Astrocyte of the spinal cord (primary cell): Measurements from ENCODE around the gene REV3L.
"Not testable (repeated sequence)": the region's sequence is repeated elsewhere in the genome, so short reads cannot be mapped to it uniquely, and the experiment has no call there.

Experiments
- DNase-seq: peaks from one replicate; pipeline ENCODE4 v3.0.0; 2011; ENCODE audit warnings: low read depth, low spot score
- H3K4me3 ChIP-seq: 2 replicates; pipeline ENCODE4 v1.5.1; 2011; ENCODE audit warnings: low read depth, mild to moderate bottlenecking, low read length, moderate library complexity
- CTCF ChIP-seq: IDR thresholded peaks from 2 replicates; pipeline ENCODE4 v1.5.1; 2012; ENCODE audit warnings: low read depth, mild to moderate bottlenecking, low read length, inconsistent platforms
- in situ Hi-C: cut with HindIII; loops from 2 replicates; pipeline ENCODE4 v1.10.0; 2017; ENCODE audit warnings: low sequenced_read_pairs

REV3L gene

GRCh38 chr6:111307275-111307858 lies 175.7 kb downstream of the REV3L start:
- in situ Hi-C loops: no loop called here

GRCh38 chr6:111306104-111306888 lies 176.7 kb downstream of the REV3L start:
- no peak for TF ChIP-seq CTCF
- no peak for DNase-seq
- H3K4me3 ChIP-seq: no peak overlapping the region
- in situ Hi-C loops: no loop called here

More at GRCh38 chr6:111307275-111307858, 175.7 kb downstream of the REV3L start:
- H3K4me3 ChIP-seq: no peak overlapping the region
- DNase-seq: no peak
- no peak for TF ChIP-seq CTCF

GRCh38 chr6:111301946-111302345 lies 181.1 kb downstream of the REV3L start:
- in situ Hi-C loops: no loop called here
- no peak overlapping the region for H3K4me3 ChIP-seq
- no peak for DNase-seq
- no peak for TF ChIP-seq CTCF

GRCh38 chr6:111300938-111301800 lies 181.8 kb downstream of the REV3L start:
- peak; percentile 33 for DNase-seq
- in situ Hi-C loops, H3K4me3 ChIP-seq: not testable (repeated sequence)

- DNase-seq: no peak
- in situ Hi-C loops: no loop called here
- no peak overlapping the region for H3K4me3 ChIP-seq
- TF ChIP-seq CTCF: no peak
Measured at GRCh38 chr6:111297776-111298175, 185.2 kb downstream of the REV3L start.

GRCh38 chr6:111294374-111294967 lies 188.5 kb downstream of the REV3L start:
- TF ChIP-seq CTCF: no peak
- no peak for DNase-seq
- no peak overlapping the region for H3K4me3 ChIP-seq
- in situ Hi-C loops: no loop called here
